Small intestine (tissue), 7 donors: ENCODE data around the gene BABAM2. TPM values are rescaled to one million over a fixed set of nuclear protein-coding genes. Genes with fewer than 3 reads are reported as not detected.

ENCODE experiments used
- DNase-seq, 2 donors: peaks; one replicate each; pipeline versions ENCODE4 v3.0.0 to v3.0.0-alpha.2; 2013
- FAIRE-seq: peaks from 2 replicates; lab custom pipeline; 2012; peaks lifted over from hg19 to GRCh38; lab: Jason Lieb, UNC
- H3K27ac ChIP-seq, 3 donors: one replicate each; pipeline ENCODE4 v1.5.1; 2013; ENCODE audit warnings: low read length in 2 of 3, mild to moderate bottlenecking in 2 of 3, control low read depth in 1 of 3, inconsistent platforms in 1 of 3, low read depth in 1 of 3, moderate library complexity in 1 of 3
- H3K27me3 ChIP-seq, 3 donors: one replicate each; pipeline ENCODE4 v1.6.1; 2013; ENCODE audit warnings: low read length in 3 of 3, inconsistent platforms in 1 of 3; ENCODE audit not compliant: control insufficient read depth in 3 of 3, insufficient read depth in 3 of 3
- H3K36me3 ChIP-seq, 3 donors: one replicate each; pipeline ENCODE4 v1.6.1; 2013; ENCODE audit warnings: low read length in 3 of 3, inconsistent platforms in 1 of 3, low read depth in 1 of 3, mild to moderate bottlenecking in 1 of 3, moderate library complexity in 1 of 3; ENCODE audit not compliant: control insufficient read depth in 3 of 3, insufficient read depth in 2 of 3
- H3K4me1 ChIP-seq, 3 donors: one replicate each; pipeline ENCODE4 v1.6.1; 2013; ENCODE audit warnings: low read length in 2 of 3, inconsistent platforms in 1 of 3, low read depth in 1 of 3, mild to moderate bottlenecking in 1 of 3, moderate library complexity in 1 of 3; ENCODE audit not compliant: control insufficient read depth in 3 of 3, insufficient read depth in 2 of 3
- H3K4me3 ChIP-seq, 3 donors: one replicate each; pipeline ENCODE4 v1.5.1; 2013; ENCODE audit warnings: low read length in 3 of 3, control low read depth in 1 of 3, inconsistent platforms in 1 of 3, low read depth in 1 of 3, mild to moderate bottlenecking in 1 of 3, moderate library complexity in 1 of 3
- H3K9me3 ChIP-seq, 2 donors: one replicate each; pipeline ENCODE4 v1.6.1; 2013; ENCODE audit warnings: low read depth in 1 of 2, low read length in 1 of 2; ENCODE audit not compliant: control insufficient read depth in 2 of 2, insufficient read depth in 1 of 2
- WGBS, 3 donors: extraction: QIAGEN DNeasy Blood & Tissue Kit; methylation state at CpG; one replicate each; pipeline ENCODE4 v1.1.7; 2013; 5-methylcytosine and 5-hydroxymethylcytosine counted together
- polyA plus RNA-seq, 4 donors: library from polyadenylated mRNA; stranded (reverse) in 3 of 4; unstranded in 1 of 4; fragments of 200-250 nt in 3 of 4; fragments of 120-200 nt in 1 of 4; gene quantifications; one replicate each; pipeline versions ENCODE4 v1.2.1 to v1.2.3, GENCODE V29; 2013
- donor health status: healthy with polysubstance abuse.
- donor health status: control.
- donor health status: control.
- donor health status: Bipolar disorder and iron deficiency.
- donor health status: healthy.

Gene BABAM2
- polyA plus RNA-seq, 4 donors, result 19.5 to 38.6 (median 21.5) TPM

- H3K9me3 ChIP-seq, result no peaks in the 10 kb centered on the region
- no peaks in the 10 kb centered on the region for H3K27me3 ChIP-seq
- H3K27ac ChIP-seq, result peak overlapping the region; percentile 57 to 65 (median 60)
- H3K4me1 ChIP-seq, result peaks cover 9 to 42% (median 11%) of the 10 kb centered on the region in 3 donors
- 13 to 57% (median 30%) methylated on average over 4 of the region's 4 CpGs for WGBS, 3 donors
- FAIRE-seq (no peak), DNase-seq (peak; percentile 92 to 98)
- H3K4me3 ChIP-seq, result no peak overlapping the region
- no peaks in the 10 kb centered on the region for H3K36me3 ChIP-seq
These were observed 378.7 kb downstream of the BABAM2 start for GRCh38 chr2:28269019-28269784.

- 83 to 92% (median 88%) methylated on average over 6 of the region's 6 CpGs for WGBS, 3 donors
- no peaks in the 10 kb centered on the region for H3K27me3 ChIP-seq
- DNase-seq, result peak in 1 of 2 donors; percentile 30
- H3K4me3 ChIP-seq, result no peak overlapping the region
- FAIRE-seq, result no peak
- H3K9me3 ChIP-seq, result no peaks in the 10 kb centered on the region
- peaks cover 16 to 52% (median 21%) of the 10 kb centered on the region in 3 donors for H3K4me1 ChIP-seq
- no peaks in the 10 kb centered on the region for H3K36me3 ChIP-seq
- peak overlapping the region in 2 of 3 donors; percentile 60 to 63 for H3K27ac ChIP-seq
These were observed 380.1 kb downstream of the BABAM2 start for GRCh38 chr2:28270456-28271152.

- no peaks in the 10 kb centered on the region for H3K9me3 ChIP-seq
- H3K4me3 ChIP-seq, result no peak overlapping the region
- DNase-seq (peak; percentile 40 to 49), FAIRE-seq (no peak)
- H3K27ac ChIP-seq, result no peak overlapping the region
- WGBS, 3 donors, result 35 to 53% (median 48%) methylated on average over 3 of the region's 3 CpGs
- H3K4me1 ChIP-seq, result peaks cover 16 to 53% (median 22%) of the 10 kb centered on the region in 3 donors
- H3K27me3 ChIP-seq, result no peaks in the 10 kb centered on the region
- no peaks in the 10 kb centered on the region for H3K36me3 ChIP-seq
These were observed 380.8 kb downstream of the BABAM2 start for GRCh38 chr2:28271231-28271918.

GRCh38 chr2:28271919-28272250, 381.4 kb downstream of the BABAM2 start:
- Histone ChIP-seq H3K4me1 (peaks cover 16 to 53% (median 22%) of the 10 kb centered on the region in 3 donors), H3K9me3 (no peaks in the 10 kb centered on the region), H3K36me3 (no peaks in the 10 kb centered on the region), H3K27ac (no peak overlapping the region), H3K27me3 (no peaks in the 10 kb centered on the region), H3K4me3 (no peak overlapping the region)
- FAIRE-seq (no peak), DNase-seq (no peak)

- Histone ChIP-seq H3K9me3 (no peaks in the 10 kb centered on the region), H3K27me3 (no peaks in the 10 kb centered on the region), H3K27ac (no peak overlapping the region), H3K36me3 (no peaks in the 10 kb centered on the region), H3K4me1 (peaks cover 13 to 43% (median 19%) of the 10 kb centered on the region in 3 donors), H3K4me3 (no peak overlapping the region)
- peak in 1 of 2 donors; percentile 48 for DNase-seq
- WGBS, 3 donors, result 70 to 80% (median 78%) methylated on average over 6 of the region's 6 CpGs
- FAIRE-seq, result no peak
These were observed 383.2 kb downstream of the BABAM2 start for GRCh38 chr2:28273751-28274150.

- Histone ChIP-seq H3K27ac (peak overlapping the region; percentile 74 to 89 (median 75)), H3K4me3 (no peak overlapping the region), H3K36me3 (peaks cover 0 to 3% (median 0%) of the 10 kb centered on the region in 3 donors), H3K27me3 (no peaks in the 10 kb centered on the region), H3K9me3 (no peaks in the 10 kb centered on the region), H3K4me1 (peaks cover 13 to 33% (median 19%) of the 10 kb centered on the region in 3 donors)
- 33 to 42% (median 39%) methylated on average over 11 of the region's 11 CpGs for WGBS, 3 donors
- peak; percentile 78 to 91 for DNase-seq
- FAIRE-seq, result no peak
These were observed 384.6 kb downstream of the BABAM2 start for GRCh38 chr2:28274911-28275685.

- Histone ChIP-seq H3K36me3 (peaks cover 0 to 3% (median 0%) of the 10 kb centered on the region in 3 donors), H3K27me3 (no peaks in the 10 kb centered on the region), H3K4me1 (peaks cover 9 to 33% (median 15%) of the 10 kb centered on the region in 3 donors), H3K9me3 (no peaks in the 10 kb centered on the region), H3K27ac (peak overlapping the region in 1 of 3 donors; percentile 43), H3K4me3 (no peak overlapping the region)
- 66 to 69% (median 68%) methylated on average over 11 of the region's 11 CpGs for WGBS, 3 donors
- FAIRE-seq (no peak), DNase-seq (peak in 1 of 2 donors; percentile 31)
These were observed 385.6 kb downstream of the BABAM2 start for GRCh38 chr2:28276076-28276618.
